ENCODE results near the gene NEMP1. TPM values are rescaled to one million over a fixed set of nuclear protein-coding genes. Genes with fewer than 3 reads are reported as not detected.

The NEMP1 gene
- total RNA-seq, 6 experiments from 2014 or later = 13.0 to 22.1 (median 20.7) TPM

DNA sequence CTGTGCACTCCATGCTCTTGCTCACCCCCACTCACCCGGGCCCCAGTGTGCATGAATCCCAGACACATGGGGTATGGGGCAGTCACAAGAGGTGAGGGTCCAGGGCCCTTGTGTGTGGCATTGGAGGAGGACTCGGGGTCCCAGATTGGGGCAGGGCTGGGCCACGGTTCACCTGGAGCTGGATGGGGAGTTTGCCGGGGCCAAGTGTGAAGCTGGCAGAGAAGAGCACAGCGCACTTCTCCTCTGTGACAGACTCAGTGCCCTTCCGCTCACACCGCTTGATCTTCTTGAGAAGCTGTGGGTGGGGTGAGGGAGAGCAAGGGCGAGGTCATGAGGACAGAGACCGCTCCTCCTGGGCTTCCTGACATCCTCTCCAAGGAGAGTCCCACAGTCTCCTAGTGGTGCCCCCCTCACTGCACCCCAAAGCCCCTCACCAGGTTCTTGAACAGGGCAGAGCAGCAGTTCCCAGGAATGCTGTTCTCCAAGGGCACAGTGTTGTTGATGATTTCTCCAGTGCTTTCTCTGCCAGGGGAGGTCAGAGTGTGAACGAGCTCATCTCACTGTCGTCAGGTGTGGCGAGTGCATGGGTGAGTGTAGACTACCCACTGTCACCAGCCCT, 25.8 kb upstream of the NEMP1 start:
- TF ChIP-seq, protein P1, sequence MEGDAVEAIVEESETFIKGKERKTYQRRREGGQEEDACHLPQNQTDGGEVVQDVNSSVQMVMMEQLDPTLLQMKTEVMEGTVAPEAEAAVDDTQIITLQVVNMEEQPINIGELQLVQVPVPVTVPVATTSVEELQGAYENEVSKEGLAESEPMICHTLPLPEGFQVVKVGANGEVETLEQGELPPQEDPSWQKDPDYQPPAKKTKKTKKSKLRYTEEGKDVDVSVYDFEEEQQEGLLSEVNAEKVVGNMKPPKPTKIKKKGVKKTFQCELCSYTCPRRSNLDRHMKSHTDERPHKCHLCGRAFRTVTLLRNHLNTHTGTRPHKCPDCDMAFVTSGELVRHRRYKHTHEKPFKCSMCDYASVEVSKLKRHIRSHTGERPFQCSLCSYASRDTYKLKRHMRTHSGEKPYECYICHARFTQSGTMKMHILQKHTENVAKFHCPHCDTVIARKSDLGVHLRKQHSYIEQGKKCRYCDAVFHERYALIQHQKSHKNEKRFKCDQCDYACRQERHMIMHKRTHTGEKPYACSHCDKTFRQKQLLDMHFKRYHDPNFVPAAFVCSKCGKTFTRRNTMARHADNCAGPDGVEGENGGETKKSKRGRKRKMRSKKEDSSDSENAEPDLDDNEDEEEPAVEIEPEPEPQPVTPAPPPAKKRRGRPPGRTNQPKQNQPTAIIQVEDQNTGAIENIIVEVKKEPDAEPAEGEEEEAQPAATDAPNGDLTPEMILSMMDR (IDR thresholded peaks at IDR 0.05) = no peak
- Mint-ChIP-seq H3K4me1 (ENCODE audit: low read depth) (peaks cover 15% of the 10 kb centered on the region), H3K27ac (no peak overlapping the region), H3K9me3 (no peaks in the 10 kb centered on the region), H3K36me3 (ENCODE audit: low read depth) (peaks cover 26% of the 10 kb centered on the region), H3K27me3 (ENCODE audit: insufficient read depth) (peaks cover 3% of the 10 kb centered on the region), H3K4me3 (no peak overlapping the region)
- DNase-seq = no peak

DNA sequence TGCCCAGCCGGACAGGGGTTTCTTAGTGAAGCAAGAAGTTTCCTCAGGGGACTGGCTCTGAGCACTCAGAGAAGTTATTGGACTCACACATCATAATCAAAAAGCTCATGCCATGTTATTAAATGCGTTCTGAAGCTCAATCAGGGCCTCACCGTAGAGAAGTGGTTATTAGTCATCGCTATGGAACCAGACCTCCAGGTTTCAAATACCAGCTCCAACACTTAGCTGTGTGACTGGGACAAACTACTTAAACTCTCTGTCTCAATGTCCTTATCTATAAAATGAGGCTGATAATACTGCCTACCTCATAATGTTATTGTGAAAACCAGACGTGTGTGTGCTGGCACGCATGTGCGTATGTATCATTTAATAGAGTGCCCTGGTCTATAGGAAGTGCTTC, 25.3 kb upstream of the NEMP1 start:
- peaks cover 12% of the 10 kb centered on the region for H3K4me1 Mint-ChIP-seq (ENCODE audit: low read depth)
- TF ChIP-seq, protein P1 (IDR thresholded peaks at IDR 0.05) = no peak
- no peak overlapping the region for H3K4me3 Mint-ChIP-seq
- no peak overlapping the region for H3K27ac Mint-ChIP-seq
- H3K36me3 Mint-ChIP-seq (ENCODE audit: low read depth) = peaks cover 29% of the 10 kb centered on the region
- no peak for DNase-seq
- no peaks in the 10 kb centered on the region for H3K9me3 Mint-ChIP-seq
- H3K27me3 Mint-ChIP-seq (ENCODE audit: insufficient read depth) = peaks cover 1% of the 10 kb centered on the region

DNA sequence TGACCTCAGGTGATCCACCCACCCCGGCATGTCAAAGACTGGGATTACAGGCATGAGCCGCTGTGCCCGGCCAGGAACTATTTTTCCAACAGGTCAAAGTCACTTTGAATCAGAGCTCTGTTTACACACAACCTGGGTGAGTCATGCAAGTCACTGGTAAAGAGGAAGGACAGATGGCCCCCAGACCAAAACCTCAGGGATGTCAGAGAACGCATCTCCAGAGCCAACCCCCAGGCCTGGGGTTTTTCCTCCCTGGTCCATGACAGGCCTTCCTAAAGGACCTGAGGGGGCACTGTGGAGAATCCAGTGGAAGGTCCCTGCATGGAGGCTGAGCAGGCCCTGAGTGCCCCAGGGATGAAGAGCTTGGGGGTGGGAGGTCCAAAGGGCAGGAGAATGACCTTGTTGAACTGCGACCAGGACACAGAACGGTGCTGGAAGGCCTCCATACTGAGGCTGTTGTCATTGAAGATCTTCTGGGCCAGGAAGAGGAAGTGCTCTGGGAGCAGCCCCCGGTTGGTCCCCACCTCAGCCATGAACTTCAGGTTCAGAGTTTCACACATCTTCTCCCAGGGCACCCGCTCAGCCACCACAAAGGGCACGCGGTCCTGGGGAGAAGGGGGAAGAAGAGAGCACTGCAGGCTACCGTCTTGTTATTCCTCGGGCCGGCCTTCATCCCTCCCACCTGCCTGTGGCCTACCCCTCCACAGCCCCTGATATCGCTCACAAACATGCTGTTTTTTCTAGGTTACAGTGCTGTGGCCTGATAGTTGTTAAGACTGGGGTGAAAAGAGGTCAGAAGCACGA, 23.5 kb upstream of the NEMP1 start:
- no peak for DNase-seq
- Mint-ChIP-seq H3K4me3 (no peak overlapping the region), H3K27me3 (ENCODE audit: insufficient read depth) (peaks cover 1% of the 10 kb centered on the region), H3K27ac (peak overlapping the region; percentile 71), H3K4me1 (ENCODE audit: low read depth) (peaks cover 5% of the 10 kb centered on the region), H3K9me3 (no peaks in the 10 kb centered on the region), H3K36me3 (ENCODE audit: low read depth) (peaks cover 23% of the 10 kb centered on the region)
- TF ChIP-seq, protein P1 (IDR thresholded peaks at IDR 0.05) = no peak

DNA sequence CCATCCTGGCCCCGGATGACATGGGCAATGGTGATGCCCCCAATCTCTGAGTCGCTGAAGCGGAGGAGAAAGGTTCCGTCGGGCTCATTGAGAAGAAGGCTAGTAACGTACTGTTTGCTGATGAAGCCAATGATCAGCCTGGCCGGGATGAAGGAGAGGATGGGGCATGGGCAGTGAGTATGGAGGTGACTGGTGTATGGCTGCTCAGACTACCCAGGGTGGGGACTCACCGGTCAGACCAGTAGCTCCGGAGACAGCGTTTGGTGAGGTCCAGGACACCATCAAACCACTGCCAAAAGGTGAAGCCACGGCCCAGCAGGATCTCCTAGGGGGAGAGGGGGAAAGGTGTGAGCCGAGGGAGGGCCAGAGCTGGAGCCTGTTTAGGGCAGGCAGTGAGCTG, 21.2 kb upstream of the NEMP1 start:
- Mint-ChIP-seq H3K4me1 (ENCODE audit: low read depth) (peaks cover 26% of the 10 kb centered on the region), H3K27me3 (ENCODE audit: insufficient read depth) (peaks cover 7% of the 10 kb centered on the region), H3K27ac (peak overlapping the region; percentile 37), H3K36me3 (ENCODE audit: low read depth) (peaks cover 28% of the 10 kb centered on the region), H3K4me3 (no peak overlapping the region), H3K9me3 (no peaks in the 10 kb centered on the region)
- TF ChIP-seq, protein P1 (IDR thresholded peaks at IDR 0.05) = no peak
- DNase-seq = no peak

DNA sequence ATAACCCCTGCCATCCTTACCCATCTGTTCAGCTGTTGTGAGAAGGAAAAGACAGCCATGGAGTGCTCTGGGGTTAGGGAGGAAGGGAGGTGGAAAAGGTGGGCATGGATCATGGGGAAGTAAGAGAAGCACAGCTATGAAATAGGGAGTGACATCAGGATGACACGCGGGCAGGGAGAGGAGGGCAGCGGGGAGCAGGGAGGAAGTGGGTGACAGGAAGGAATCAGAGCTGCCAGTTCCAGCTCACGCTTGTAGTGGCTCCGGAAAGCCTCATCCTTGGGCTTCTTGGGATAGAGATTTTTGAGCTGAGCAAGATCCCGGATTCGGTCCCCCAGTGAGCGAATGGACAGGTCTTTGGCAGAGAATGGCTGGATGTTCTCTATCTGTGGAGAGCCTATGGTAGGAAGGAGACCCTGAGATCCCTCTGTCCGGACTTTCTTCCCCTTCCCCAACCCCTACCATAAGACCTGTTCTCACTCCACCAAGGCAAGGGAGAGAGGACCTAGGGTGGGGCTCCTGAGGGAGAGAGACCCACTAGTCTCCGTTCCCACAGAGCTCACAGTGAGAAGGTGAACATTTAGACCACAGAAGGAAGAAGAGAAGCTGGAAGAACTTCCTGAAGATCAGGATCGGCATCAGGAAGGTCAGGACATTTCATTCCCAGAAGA, 20.6 kb upstream of the NEMP1 start:
- TF ChIP-seq, protein P1 (IDR thresholded peaks at IDR 0.05) = no peak
- H3K4me1 Mint-ChIP-seq (ENCODE audit: low read depth) = peaks cover 32% of the 10 kb centered on the region
- DNase-seq = no peak
- H3K9me3 Mint-ChIP-seq = no peaks in the 10 kb centered on the region
- peaks cover 12% of the 10 kb centered on the region for H3K27me3 Mint-ChIP-seq (ENCODE audit: insufficient read depth)
- peaks cover 31% of the 10 kb centered on the region for H3K36me3 Mint-ChIP-seq (ENCODE audit: low read depth)
- no peak overlapping the region for H3K4me3 Mint-ChIP-seq
- peak overlapping the region; percentile 37 for H3K27ac Mint-ChIP-seq

Measured in HFFc6 (cell line).